Activated CD8-positive, alpha-beta memory T cell treated with anti-CD3 and anti-CD28 coated beads for 36 hours (primary cell): Measurements from ENCODE around the gene KCNN3. TPM values are rescaled to one million over a fixed set of nuclear protein-coding genes. Genes with fewer than 3 reads are reported as not detected.

Source experiments
- CTCF ChIA-PET: fragments of 350-600 bp; sonication (Branson Sonifier 250); formaldehyde crosslinking; loops from one replicate; lab custom pipeline; 2021; ENCODE audit warnings: antibody characterized with exemption; lab: Charles Lee
- POLR2A ChIA-PET: fragments of 350-600 bp; sonication (Branson Sonifier 250); formaldehyde crosslinking; loops from one replicate; lab custom pipeline; 2021; ENCODE audit warnings: antibody characterized with exemption; lab: Charles Lee
- total RNA-seq, 2 experiments: library from RNA; stranded (reverse); gene quantifications; one replicate each; pipeline ENCODE4 v1.2.3, GENCODE V29; 2021

The KCNN3 gene
- total RNA-seq, 2 experiments from 2014 or later: 0.10 to 0.30 TPM

- POLR2A ChIA-PET: no interaction called here
- CTCF ChIA-PET: interaction anchor here (0.5 kb wide), 1 partner anchor 376 kb away, joined by 3 read pairs; no protein-coding TSS in a partner anchor
These were observed 210.1 kb downstream of the KCNN3 start for GRCh38 chr1:154659823-154660592.

GRCh38 chr1:154657556-154657955, 212.5 kb downstream of the KCNN3 start:
- POLR2A ChIA-PET: interaction anchor here (1.3 kb wide), 1 partner anchor 82 kb away, joined by 4 read pairs; no protein-coding TSS in a partner anchor

GRCh38 chr1:154652893-154653292, 217.2 kb downstream of the KCNN3 start:
- ChIA-PET CTCF (interaction anchor here (1.0 kb wide), 1 partner anchor 399 kb away, joined by 3 read pairs; the partner anchor contains the start of gene ADAM15), POLR2A (no interaction called here)

More at GRCh38 chr1:154657556-154657955, 212.5 kb downstream of the KCNN3 start:
- CTCF ChIA-PET: no interaction called here

Other genes starting within 250 kb of the KCNN3 start
- 10 to 100 TPM; 42.6 to 44.1 TPM for gene PMVK, start 66.4 kb upstream of the KCNN3 start, total RNA-seq
- 10 to 100 TPM; 11.2 to 11.7 TPM for gene PBXIP1, start 85.8 kb upstream of the KCNN3 start, total RNA-seq
- 10 to 100 TPM; 28.7 to 30.1 TPM for gene PYGO2, start 91.5 kb upstream of the KCNN3 start, total RNA-seq
- 10 to 100 TPM; 31.2 to 36.3 TPM for gene SHC1, start 100.5 kb upstream of the KCNN3 start, total RNA-seq
- gene CKS1B, start 104.4 kb upstream of the KCNN3 start, total RNA-seq: 100 to 1,000 TPM; 136 to 137 TPM
- 10 to 100 TPM; 62.8 to 63.2 TPM for gene FLAD1, start 113.1 kb upstream of the KCNN3 start, total RNA-seq
- gene LENEP, start 123.3 kb upstream of the KCNN3 start, total RNA-seq: under 1 TPM in 1 of 2 experiments, not detected in 1; 0.61 TPM
- 10 to 100 TPM; 33.4 to 34.3 TPM for gene ZBTB7B, start 132.5 kb upstream of the KCNN3 start, total RNA-seq
- gene DCST2, start 163.5 kb upstream of the KCNN3 start, total RNA-seq: under 1 TPM in 1 of 2 experiments, not detected in 1; 0.21 TPM
- gene DCST1, start 163.5 kb upstream of the KCNN3 start, total RNA-seq: not detected
- 10 to 100 TPM; 38.5 to 44.6 TPM for gene ADAM15, start 181.0 kb upstream of the KCNN3 start, total RNA-seq
- gene EFNA4, start 193.5 kb upstream of the KCNN3 start, total RNA-seq: 1 to 10 TPM; 3.4 to 4.6 TPM
- 1 to 10 TPM; 3.1 to 3.5 TPM for gene EFNA3, start 208.6 kb upstream of the KCNN3 start, total RNA-seq